Spleen (tissue), 11 donors: ENCODE data around the gene CAPRIN2. TPM values are rescaled to one million over a fixed set of nuclear protein-coding genes. Genes with fewer than 3 reads are reported as not detected.

ENCODE experiments used
- DNase-seq: peaks from one replicate; pipeline ENCODE4 v3.0.0-alpha.2; 2020
- H3K27ac ChIP-seq, 8 donors: fragments of 200-600 bp; sonication (generic) in 7 of 8; 1 replicate in 4 of 8; 2 replicates in 4 of 8; pipeline versions ENCODE4 v1.5.0 to v1.8.0; 2016 to 2021; ENCODE audit warnings: inconsistent platforms in 4 of 8, mild to moderate bottlenecking in 4 of 8, moderate library complexity in 1 of 8
- H3K27me3 ChIP-seq, 7 donors: fragments of 200-600 bp; sonication (generic) in 6 of 7; replicated peaks in 1 of 7; 1 replicate in 4 of 7; 2 replicates in 3 of 7; pipeline versions ENCODE4 v1.5.0 to v1.8.0; 2016 to 2021; ENCODE audit warnings: inconsistent platforms in 3 of 7, mild to moderate bottlenecking in 1 of 7
- H3K36me3 ChIP-seq, 6 donors: fragments of 200-600 bp; sonication (generic) in 5 of 6; 1 replicate in 4 of 6; 2 replicates in 2 of 6; pipeline versions ENCODE4 v1.5.0 to v1.8.0; 2016 to 2021; ENCODE audit warnings: inconsistent platforms in 2 of 6
- H3K4me1 ChIP-seq, 6 donors: fragments of 200-600 bp; sonication (generic) in 5 of 6; 1 replicate in 3 of 6; 2 replicates in 3 of 6; pipeline versions ENCODE4 v1.5.0 to v1.8.0; 2016 to 2021; ENCODE audit warnings: inconsistent platforms in 3 of 6
- H3K4me3 ChIP-seq, 8 donors: fragments of 200-600 bp; sonication (generic) in 7 of 8; 1 replicate in 4 of 8; 2 replicates in 4 of 8; pipeline versions ENCODE4 v1.5.0 to v1.8.0; 2016 to 2021; ENCODE audit warnings: inconsistent platforms in 4 of 8, mild to moderate bottlenecking in 4 of 8, moderate library complexity in 2 of 8
- H3K9me3 ChIP-seq, 8 donors: fragments of 200-600 bp; sonication (generic) in 7 of 8; 1 replicate in 4 of 8; 2 replicates in 4 of 8; pipeline versions ENCODE4 v1.5.0 to v1.8.0; 2016 to 2021; ENCODE audit warnings: inconsistent platforms in 4 of 8
- CTCF ChIP-seq, 11 experiments: fragments of 200-600 bp in 7 of 11; fragments of 450-650 bp in 4 of 11; sonication (generic) in 4 of 11; IDR thresholded peaks in 8 of 11; conservative IDR thresholded peaks in 3 of 11; 1 replicate in 7 of 11; 2 replicates in 4 of 11; pipeline versions ENCODE4 v1.4.0 to v1.8.0; 2016 to 2021; ENCODE audit warnings: antibody characterized with exemption in 11 of 11, inconsistent platforms in 4 of 11, mild to moderate bottlenecking in 1 of 11
- POLR2A ChIP-seq, 3 donors: fragments of 450-650 bp; IDR thresholded peaks; one replicate each; pipeline ENCODE4 v1.5.1; 2017; ENCODE audit warnings: antibody characterized with exemption in 3 of 3, mild to moderate bottlenecking in 1 of 3
- POLR2AphosphoS5 ChIP-seq, 3 donors: sonication (generic); formaldehyde crosslinking; IDR thresholded peaks; one replicate each; pipeline ENCODE4 v1.5.1; 2017; ENCODE audit warnings: antibody characterized with exemption in 3 of 3
- WGBS, 5 donors: extraction: QIAGEN DNeasy Blood & Tissue Kit in 3 of 5; methylation state at CpG; one replicate each; pipeline versions ENCODE4 v1.1.5 to v1.1.7; 2013 to 2018; 5-methylcytosine and 5-hydroxymethylcytosine counted together
- intact Hi-C: fragments of 100-400 bp; cut with DNase I; formaldehyde crosslinking; loops from one replicate; pipeline ENCODE4 v1.15.0; 2023; ENCODE audit warnings: low total_unique reads
- polyA plus RNA-seq, 3 donors: library from polyadenylated mRNA; stranded (reverse); fragments of 200-250 nt; gene quantifications; one replicate each; pipeline ENCODE4 v1.2.1, GENCODE V29; 2013
- total RNA-seq, 7 donors: library from RNA; depleted of rRNA in 3 of 7; stranded (reverse); fragments of >200 nt in 3 of 7; fragmentation: NEBNext Ultra II Directional in 4 of 7; extraction: Animal tissue kit (Norgen Biotek cat#: 25700) in 4 of 7; gene quantifications; one replicate each; pipeline versions ENCODE4 v1.1.0 to v1.2.1, GENCODE V29; 2016 to 2021
- donor health status: healthy with polysubstance abuse.
- donor health status: DM: no; HTN: no; CAD: no; lungs with moderate emphysema.
- donor health status: DM: no; HTN: no; CAD: no.
- donor health status: Bipolar disorder and iron deficiency.
- donor health status: healthy.
- donor health status: DM: no; HTN: no; CAD: no.
- donor health status: DM: yes; HTN: yes; CAD: no.

CAPRIN2 gene
- total and polyA plus RNA-seq, 10 donors, result 11.4 to 54.5 (median 25.5) TPM

GRCh38 chr12:30729547-30729946 is 25.2 kb downstream of the CAPRIN2 start:
- 90 to 96% (median 91%) methylated on average over 4 of the region's 4 CpGs for WGBS, 5 donors
- no peaks in the 10 kb centered on the region for H3K9me3 ChIP-seq
- TF ChIP-seq CTCF (IDR thresholded peaks at IDR 0.05 in 8 of 11, conservative IDR thresholded peaks at IDR 0.05 in 3 of 11) (no peak), POLR2A (IDR thresholded peaks at IDR 0.05) (no peak), POLR2AphosphoS5 (IDR thresholded peaks at IDR 0.05) (no peak)
- intact Hi-C loops, result no loop called here
- H3K4me3 ChIP-seq, result no peak overlapping the region
- H3K27me3 ChIP-seq, result no peaks in the 10 kb centered on the region
- H3K27ac ChIP-seq, result no peak overlapping the region
- peaks cover 4 to 82% (median 18%) of the 10 kb centered on the region in 6 donors for H3K36me3 ChIP-seq
- no peaks in the 10 kb centered on the region for H3K4me1 ChIP-seq
- DNase-seq, result no peak

- Histone ChIP-seq H3K27ac (no peak overlapping the region), H3K4me1 (no peaks in the 10 kb centered on the region), H3K4me3 (no peak overlapping the region), H3K27me3 (no peaks in the 10 kb centered on the region), H3K9me3 (no peaks in the 10 kb centered on the region), H3K36me3 (peaks cover 4 to 89% (median 27%) of the 10 kb centered on the region in 6 donors)
- intact Hi-C loops, result no loop called here
- WGBS, 5 donors, result 95 to 100% (median 96%) methylated on average over 1 of the region's 1 CpG
- no peak for DNase-seq
- TF ChIP-seq POLR2A (IDR thresholded peaks at IDR 0.05) (no peak), CTCF (IDR thresholded peaks at IDR 0.05 in 8 of 11, conservative IDR thresholded peaks at IDR 0.05 in 3 of 11) (no peak), POLR2AphosphoS5 (IDR thresholded peaks at IDR 0.05) (no peak)
Measured at GRCh38 chr12:30726647-30727046, 28.1 kb downstream of the CAPRIN2 start.

- no peaks in the 10 kb centered on the region for H3K27me3 ChIP-seq
- H3K4me1 ChIP-seq, result no peaks in the 10 kb centered on the region
- H3K4me3 ChIP-seq, result no peak overlapping the region
- no peak overlapping the region for H3K27ac ChIP-seq
- H3K36me3 ChIP-seq, result peaks cover 4 to 93% (median 25%) of the 10 kb centered on the region in 6 donors
- intact Hi-C loops, result no loop called here
- 73 to 94% (median 81%) methylated on average over 1 of the region's 1 CpG for whole genome bisulfite sequencing, 5 donors
- TF ChIP-seq POLR2AphosphoS5 (IDR thresholded peaks at IDR 0.05) (no peak), CTCF (IDR thresholded peaks at IDR 0.05 in 8 of 11, conservative IDR thresholded peaks at IDR 0.05 in 3 of 11) (no peak), POLR2A (IDR thresholded peaks at IDR 0.05) (no peak)
- H3K9me3 ChIP-seq, result no peaks in the 10 kb centered on the region
- DNase-seq, result no peak
Measured at GRCh38 chr12:30725739-30726138, 29.0 kb downstream of the CAPRIN2 start.

- intact Hi-C loops, result no loop called here
- TF ChIP-seq CTCF (IDR thresholded peaks at IDR 0.05 in 8 of 11, conservative IDR thresholded peaks at IDR 0.05 in 3 of 11) (no peak), POLR2A (IDR thresholded peaks at IDR 0.05) (no peak), POLR2AphosphoS5 (IDR thresholded peaks at IDR 0.05) (no peak)
- peaks cover 0 to 100% (median 34%) of the 10 kb centered on the region in 6 donors for H3K36me3 ChIP-seq
- 72 to 88% (median 85%) methylated on average over 1 of the region's 1 CpG for WGBS, 5 donors
- no peaks in the 10 kb centered on the region for H3K4me1 ChIP-seq
- no peak overlapping the region for H3K27ac ChIP-seq
- H3K9me3 ChIP-seq, result no peaks in the 10 kb centered on the region
- no peaks in the 10 kb centered on the region for H3K27me3 ChIP-seq
- no peak for DNase-seq
- H3K4me3 ChIP-seq, result no peak overlapping the region
Measured at GRCh38 chr12:30719060-30719459, 35.7 kb downstream of the CAPRIN2 start.
